ENCODE data around the gene CNPY3.
"Not testable (repeated sequence)": the region's sequence is repeated elsewhere in the genome, so short reads cannot be mapped to it uniquely, and the experiment has no call there.

The CNPY3 gene

DNA sequence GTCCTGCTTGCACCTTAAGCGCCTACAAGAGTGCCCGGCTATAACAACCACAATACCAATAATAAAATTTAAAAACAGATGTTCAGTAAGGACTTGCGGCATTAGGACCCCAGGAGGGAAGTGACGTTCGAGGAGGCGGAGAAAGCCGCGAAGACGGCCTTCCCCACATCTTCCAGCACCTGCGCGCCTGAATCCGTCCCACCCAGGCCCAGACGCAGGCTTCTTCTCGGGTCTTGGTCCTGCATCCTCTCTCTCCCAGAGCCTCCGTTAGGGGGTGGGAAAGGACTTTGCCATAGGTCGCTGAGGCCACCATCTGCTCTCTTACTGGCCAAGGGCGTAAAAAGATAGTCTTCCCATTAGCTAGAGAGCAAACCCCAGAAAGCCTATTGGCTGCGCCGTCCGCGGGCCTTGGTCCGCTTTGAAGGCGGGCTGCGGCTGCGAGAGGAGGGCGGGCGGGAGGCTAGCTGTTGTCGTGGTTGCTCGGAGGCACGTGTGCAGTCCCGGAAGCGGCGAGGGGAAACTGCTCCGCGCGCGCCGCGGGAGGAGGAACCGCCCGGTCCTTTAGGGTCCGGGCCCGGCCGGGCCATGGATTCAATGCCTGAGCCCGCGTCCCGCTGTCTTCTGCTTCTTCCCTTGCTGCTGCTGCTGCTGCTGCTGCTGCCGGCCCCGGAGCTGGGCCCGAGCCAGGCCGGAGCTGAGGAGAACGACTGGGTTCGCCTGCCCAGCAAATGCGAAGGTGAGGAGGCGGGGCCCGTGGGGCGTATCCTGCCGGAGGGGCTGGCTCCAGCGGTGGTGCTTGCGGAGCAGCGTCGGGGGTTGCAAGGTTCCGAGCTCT, at the start of gene CNPY3:
Gene CNPY3, plus strand, starts transcription at position 495 of the 835 bp plus-strand sequence. Its CDS starts 91 bp downstream, at position 586.
- TF ChIP-seq, protein P1, sequence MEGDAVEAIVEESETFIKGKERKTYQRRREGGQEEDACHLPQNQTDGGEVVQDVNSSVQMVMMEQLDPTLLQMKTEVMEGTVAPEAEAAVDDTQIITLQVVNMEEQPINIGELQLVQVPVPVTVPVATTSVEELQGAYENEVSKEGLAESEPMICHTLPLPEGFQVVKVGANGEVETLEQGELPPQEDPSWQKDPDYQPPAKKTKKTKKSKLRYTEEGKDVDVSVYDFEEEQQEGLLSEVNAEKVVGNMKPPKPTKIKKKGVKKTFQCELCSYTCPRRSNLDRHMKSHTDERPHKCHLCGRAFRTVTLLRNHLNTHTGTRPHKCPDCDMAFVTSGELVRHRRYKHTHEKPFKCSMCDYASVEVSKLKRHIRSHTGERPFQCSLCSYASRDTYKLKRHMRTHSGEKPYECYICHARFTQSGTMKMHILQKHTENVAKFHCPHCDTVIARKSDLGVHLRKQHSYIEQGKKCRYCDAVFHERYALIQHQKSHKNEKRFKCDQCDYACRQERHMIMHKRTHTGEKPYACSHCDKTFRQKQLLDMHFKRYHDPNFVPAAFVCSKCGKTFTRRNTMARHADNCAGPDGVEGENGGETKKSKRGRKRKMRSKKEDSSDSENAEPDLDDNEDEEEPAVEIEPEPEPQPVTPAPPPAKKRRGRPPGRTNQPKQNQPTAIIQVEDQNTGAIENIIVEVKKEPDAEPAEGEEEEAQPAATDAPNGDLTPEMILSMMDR (IDR thresholded peaks at IDR 0.05; ENCODE audit: insufficient read depth, low read depth, low read length, missing control alignments), result no peak
- peak; percentile 97 for DNase-seq (ENCODE audit: low read depth)
- peak within 1 kb of the TSS; percentile 73 for H3K4me3 ChIP-seq (ENCODE audit: low read length)

DNA sequence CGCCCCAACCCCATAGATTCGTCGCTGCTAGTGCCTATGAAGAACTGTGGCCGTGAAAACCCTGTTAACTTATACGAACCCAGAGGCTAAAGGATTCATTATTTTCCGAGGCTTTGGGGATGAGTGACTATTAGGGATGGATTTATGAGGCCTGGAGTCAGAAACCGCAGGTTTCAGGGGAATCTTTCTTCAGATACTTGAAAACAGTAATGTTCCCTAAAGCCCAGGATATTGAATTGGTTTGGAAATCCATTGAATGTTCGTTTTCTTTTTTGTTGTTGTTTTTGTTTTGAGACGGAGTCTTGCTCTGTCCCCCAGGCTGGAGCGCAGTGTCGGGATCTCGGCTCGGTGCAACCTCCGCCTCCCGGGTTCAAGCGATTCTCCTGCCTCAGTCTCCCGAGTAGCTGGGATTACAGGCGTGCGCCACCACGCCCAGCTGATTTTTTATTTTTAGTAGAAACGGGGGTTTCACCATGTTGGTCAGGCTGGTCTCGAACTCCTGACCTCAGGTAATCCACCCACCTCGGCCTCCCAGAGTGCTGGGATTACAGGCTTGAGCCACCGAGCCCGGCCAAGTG, 49.0 kb upstream of the CNPY3 start:
- H3K4me3 ChIP-seq (ENCODE audit: low read length), result peak overlapping the region; percentile 99
- DNase-seq (ENCODE audit: low read depth), result not testable (repeated sequence)

DNA sequence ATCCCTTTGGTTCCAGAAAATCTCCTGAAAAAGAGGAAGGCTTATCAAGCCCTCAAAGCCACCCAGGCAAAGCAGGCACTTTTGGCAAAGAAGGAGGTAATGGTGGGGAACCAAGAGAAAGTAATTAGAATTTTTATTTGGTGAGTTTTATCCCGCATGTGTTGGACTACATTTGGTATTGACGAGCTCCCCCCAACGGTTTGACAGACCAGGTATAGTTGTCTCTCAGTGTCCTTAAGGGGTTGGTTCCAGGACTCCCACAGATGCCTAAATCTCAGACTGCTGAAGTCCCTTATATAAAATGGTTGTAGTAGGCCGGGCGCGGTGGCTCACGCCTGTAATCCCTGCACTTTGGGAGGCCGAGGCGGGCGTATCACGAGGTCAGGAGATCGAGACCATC, 48.4 kb upstream of the CNPY3 start:
- DNase-seq (ENCODE audit: low read depth), result not testable (repeated sequence)
- peak overlapping the region; percentile 99 for H3K4me3 ChIP-seq (ENCODE audit: low read length)

DNA sequence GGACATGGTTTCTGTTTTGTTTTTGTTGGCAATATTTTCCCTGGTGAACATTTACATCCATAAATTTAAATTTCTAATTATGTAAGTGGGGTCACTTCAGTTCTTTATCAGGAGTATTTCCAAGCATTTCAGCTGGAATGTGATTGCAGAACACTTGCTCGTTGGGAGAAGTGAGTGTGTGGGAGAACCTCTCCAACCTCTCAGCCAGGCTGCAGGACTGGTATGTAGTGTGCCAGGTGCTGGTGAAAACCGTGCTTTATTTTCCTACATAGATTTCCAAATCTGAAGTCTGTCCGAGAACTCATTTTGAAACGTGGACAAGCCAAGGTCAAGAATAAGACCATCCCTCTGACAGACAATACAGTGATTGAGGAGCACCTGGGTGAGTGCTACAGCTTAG, 43.6 kb upstream of the CNPY3 start:
- no peak for DNase-seq (ENCODE audit: low read depth)
- TF ChIP-seq, protein P1 (IDR thresholded peaks at IDR 0.05; ENCODE audit: insufficient read depth, low read depth, low read length, missing control alignments), result no peak
- H3K4me3 ChIP-seq (ENCODE audit: low read length), result no peak overlapping the region

DNA sequence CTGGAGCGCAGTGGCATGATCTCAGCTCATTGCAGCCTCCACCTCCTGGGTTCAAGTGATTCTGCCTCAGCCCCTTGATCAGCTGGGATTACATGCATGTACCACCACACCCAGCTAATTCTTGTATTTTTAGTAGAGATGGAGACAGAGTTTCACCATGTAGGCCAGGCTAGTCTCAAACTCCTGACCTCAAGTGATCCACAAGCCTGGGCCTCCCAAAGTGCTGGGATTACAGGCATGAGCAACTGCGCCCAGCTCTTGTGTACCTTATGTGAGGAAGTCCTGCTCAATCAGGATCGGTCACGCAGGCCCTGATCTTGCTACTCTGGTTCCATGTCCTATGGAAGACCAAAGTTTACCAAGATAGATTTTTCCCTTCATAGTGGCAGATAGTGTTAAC, 41.1 kb upstream of the CNPY3 start:
- not testable (repeated sequence) for H3K4me3 ChIP-seq (ENCODE audit: low read length); DNase-seq (ENCODE audit: low read depth)

DNA sequence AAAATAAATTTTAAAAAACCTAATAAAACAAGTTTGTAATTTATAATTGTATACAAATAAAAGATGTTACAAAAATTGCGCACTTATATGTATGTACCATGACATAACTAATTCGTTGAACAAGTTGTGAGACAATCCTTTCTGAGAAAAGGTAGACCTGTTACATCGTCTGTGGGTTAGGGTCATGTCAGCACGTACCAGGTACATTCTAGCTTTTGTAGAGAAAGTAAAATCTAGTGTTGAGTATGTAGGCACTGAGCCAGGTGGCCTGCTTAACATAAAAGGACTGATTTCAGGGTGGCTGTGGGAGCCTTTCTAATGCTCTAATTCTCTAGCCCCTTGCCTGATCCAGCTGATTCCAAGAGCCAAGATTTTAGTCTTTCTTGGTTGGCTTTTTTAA, 39.5 kb upstream of the CNPY3 start:
- DNase-seq (ENCODE audit: low read depth), result peak; percentile 15
- TF ChIP-seq, protein P1 (IDR thresholded peaks at IDR 0.05; ENCODE audit: insufficient read depth, low read depth, low read length, missing control alignments), result no peak
- H3K4me3 ChIP-seq (ENCODE audit: low read length), result peak overlapping the region; percentile 86

DNA sequence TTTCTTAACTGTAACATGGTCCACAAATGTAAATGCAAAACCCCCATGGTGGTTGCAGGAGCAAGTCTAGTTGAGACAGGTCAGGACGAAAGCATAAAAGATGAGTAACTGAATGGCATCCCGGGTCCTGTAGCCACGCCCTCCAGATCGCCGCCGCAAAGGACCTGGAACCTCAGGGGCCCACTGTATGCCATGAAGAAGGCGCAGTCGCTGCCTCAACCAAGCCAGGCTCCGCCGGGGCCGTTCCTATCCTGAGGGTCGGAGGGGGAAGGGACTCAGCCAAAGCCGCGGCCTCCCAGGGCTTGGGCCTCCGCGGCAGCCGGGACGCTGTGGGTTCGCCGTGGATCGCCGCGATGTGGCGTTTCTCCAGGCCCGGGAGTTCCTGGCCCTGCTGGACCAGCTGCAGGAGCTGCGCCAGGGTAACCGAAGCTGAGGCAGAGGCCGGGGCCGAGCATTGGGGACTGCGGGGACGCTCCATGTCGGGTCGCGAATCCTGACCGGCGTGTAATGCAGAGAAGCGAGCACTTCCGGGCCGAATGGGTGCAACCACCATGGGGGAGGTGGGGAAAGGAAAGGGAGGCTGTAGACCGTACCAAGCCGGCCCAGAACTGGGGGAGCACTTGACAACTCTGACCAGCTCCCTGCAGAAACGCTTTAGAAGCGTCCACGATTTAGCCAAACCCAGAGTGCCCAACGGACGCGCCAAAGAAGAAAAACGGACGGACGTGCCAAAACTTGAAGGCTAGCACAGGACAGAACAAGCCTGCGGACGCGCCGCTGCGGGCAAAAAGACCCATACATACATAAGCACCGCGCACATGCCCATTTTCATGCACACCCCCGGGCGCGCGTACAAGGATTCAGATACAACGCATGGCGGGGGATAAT, 38.7 kb upstream of the CNPY3 start:
- DNase-seq (ENCODE audit: low read depth), result peak; percentile 99
- TF ChIP-seq, protein P1 (IDR thresholded peaks at IDR 0.05; ENCODE audit: insufficient read depth, low read depth, low read length, missing control alignments), result no peak

DNA sequence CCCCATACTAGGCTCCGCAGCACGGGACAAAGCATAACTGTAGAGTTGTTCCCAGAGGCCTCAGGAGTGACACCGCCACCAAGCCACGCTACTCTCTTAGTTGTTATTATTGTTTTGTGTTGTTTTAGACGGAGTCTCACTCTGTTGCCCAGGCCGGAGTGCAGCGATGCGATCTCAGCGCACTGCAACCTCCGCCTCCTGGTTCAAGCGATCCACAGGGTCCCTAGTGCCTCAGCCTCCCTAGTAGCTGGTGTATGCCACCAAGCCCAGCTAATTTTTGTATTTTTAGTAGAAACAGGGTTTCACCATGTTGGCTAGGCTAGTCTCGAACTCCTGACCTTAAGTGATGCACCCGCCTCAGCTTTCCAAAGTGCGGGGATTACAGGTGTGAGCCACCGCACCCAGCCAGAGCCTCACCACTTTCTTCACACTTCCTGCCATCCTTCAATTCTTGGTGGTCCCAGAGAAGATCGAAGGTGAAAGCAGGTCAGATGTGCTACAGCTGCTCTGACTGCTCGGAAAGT, 38.0 kb upstream of the CNPY3 start:
- DNase-seq (ENCODE audit: low read depth), result no peak
- TF ChIP-seq, protein P1 (IDR thresholded peaks at IDR 0.05; ENCODE audit: insufficient read depth, low read depth, low read length, missing control alignments), result no peak
- peak overlapping the region; percentile 86 for H3K4me3 ChIP-seq (ENCODE audit: low read length)

More for the DNA sequence above, 38.7 kb upstream of the CNPY3 start:
- peak overlapping the region; percentile 86 for H3K4me3 ChIP-seq (ENCODE audit: low read length)

DNA sequence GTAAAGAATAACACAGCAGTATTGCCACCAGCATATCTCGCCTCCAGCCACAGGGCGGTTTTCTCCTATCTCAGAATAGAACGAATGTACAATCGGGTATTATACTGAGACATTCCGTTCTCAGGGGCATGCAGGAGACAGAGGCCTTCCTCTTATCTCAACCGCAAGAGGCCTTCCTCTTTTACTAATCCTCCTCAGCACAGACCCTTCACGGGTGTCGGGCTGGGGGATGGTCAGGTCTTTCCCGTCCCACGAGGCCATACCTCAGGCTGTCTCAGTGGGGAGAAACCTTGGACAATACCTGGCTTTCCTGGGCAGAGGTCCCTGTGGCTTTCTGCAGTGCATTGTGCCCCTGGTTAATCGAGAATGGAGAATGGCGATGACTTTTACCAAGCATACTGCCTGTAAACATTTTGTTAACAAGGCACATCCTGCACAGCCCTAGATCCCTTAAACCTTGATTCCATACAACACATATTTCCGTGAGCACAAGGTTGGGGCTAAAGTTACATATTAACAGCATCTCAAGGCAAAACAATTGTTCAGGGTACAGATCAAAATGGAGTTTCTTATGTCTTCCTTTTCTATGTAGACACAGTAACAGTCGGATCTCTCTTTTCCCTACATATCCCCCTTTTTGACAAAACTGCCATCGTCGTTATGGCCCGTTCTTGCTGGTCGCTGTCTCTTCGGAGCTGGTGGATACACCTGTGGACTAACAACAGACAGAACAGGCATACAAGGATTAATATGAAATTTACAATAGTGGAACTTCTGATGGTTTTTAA, 35.0 kb upstream of the CNPY3 start:
- DNase-seq (ENCODE audit: low read depth); H3K4me3 ChIP-seq (ENCODE audit: low read length): not testable (repeated sequence)
